ENCODE measurements around the gene PTGER3.
A peak's percentile ranks its signal among the peaks of the same experiment; 100 is the strongest.

The PTGER3 gene

DNA sequence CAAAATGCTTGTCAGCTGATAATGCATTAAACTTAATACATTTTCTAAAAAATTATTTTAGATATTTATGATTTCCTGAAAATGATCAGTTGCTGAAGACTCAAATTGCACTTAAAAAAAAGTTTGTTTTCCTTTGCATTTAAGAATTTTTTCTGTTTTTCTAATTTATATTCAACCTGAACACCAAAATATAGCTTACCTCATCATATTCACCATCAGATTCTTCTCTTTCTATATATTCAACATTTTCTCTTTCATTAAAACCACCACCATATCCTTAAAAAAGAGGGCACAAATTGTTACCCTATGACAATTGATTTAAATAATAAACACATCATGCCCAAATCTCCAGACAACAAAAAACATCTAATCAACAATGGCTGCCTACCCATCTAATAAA lies 24.7 kb upstream of the PTGER3 start:
- no peak overlapping the region for H3K27ac Mint-ChIP-seq
- H3K4me3 Mint-ChIP-seq: no peak overlapping the region
- H3K4me1 Mint-ChIP-seq (ENCODE audit: low read depth): peaks cover 44% of the 10 kb centered on the region
- no peaks in the 10 kb centered on the region for H3K27me3 Mint-ChIP-seq (ENCODE audit: low read depth)
- H3K36me3 Mint-ChIP-seq (ENCODE audit: low read depth): peaks cover 60% of the 10 kb centered on the region
- H3K9me3 Mint-ChIP-seq: no peaks in the 10 kb centered on the region

GRCh38 chr1:71071720-71072119 lies 24.1 kb upstream of the PTGER3 start:
- H3K4me3 Mint-ChIP-seq: no peak overlapping the region
- H3K27ac Mint-ChIP-seq: no peak overlapping the region
- peaks cover 44% of the 10 kb centered on the region for H3K4me1 Mint-ChIP-seq (ENCODE audit: low read depth)
- no peaks in the 10 kb centered on the region for H3K27me3 Mint-ChIP-seq (ENCODE audit: low read depth)
- H3K9me3 Mint-ChIP-seq: no peaks in the 10 kb centered on the region
- peaks cover 60% of the 10 kb centered on the region for H3K36me3 Mint-ChIP-seq (ENCODE audit: low read depth)

DNA sequence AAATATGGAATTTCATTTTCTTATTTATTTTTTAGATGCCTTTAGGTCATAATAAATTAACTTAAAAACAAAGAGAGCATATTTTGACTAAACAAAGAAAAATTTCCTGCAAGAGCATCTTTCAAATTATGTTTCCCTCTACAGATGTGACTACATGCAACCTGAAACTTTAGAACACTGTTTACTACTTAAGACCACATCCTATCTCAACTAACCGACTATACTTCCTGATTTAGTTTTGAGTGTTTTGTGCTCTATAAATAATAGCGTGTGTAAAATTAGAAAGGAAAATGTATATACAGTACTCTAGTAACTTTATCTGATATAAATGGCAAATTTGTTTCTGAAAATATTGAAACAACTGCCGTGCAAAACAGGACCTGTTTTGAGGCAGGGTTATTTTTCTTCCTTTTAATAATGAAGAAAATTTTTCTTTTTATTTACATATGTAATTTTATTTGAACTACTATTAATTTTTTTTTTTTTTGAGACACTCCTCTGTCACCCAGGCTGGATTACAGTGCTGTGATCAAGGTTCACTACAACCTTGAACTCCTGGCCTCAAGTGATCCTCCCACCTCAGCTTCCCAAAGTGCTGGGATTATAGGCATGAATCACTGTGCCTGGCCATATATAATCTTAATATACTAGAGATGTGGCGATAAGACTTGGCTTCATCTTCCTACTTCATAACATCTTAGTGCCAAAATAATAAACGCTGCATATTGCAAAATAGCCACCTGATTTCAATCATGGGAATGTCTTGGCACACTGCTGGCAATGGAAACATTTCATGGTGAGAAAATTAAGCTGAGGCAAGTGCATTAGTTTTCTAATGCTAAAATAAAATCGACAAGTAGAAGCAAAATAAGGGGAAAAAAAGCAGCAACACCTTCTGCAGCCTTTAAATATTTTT lies 21.0 kb upstream of the PTGER3 start:
- Mint-ChIP-seq H3K4me3 (peak overlapping the region; percentile 30), H3K36me3 (ENCODE audit: low read depth) (peaks cover 55% of the 10 kb centered on the region), H3K4me1 (ENCODE audit: low read depth) (peaks cover 30% of the 10 kb centered on the region), H3K9me3 (no peaks in the 10 kb centered on the region), H3K27me3 (ENCODE audit: low read depth) (no peaks in the 10 kb centered on the region), H3K27ac (peak overlapping the region; percentile 81)

DNA sequence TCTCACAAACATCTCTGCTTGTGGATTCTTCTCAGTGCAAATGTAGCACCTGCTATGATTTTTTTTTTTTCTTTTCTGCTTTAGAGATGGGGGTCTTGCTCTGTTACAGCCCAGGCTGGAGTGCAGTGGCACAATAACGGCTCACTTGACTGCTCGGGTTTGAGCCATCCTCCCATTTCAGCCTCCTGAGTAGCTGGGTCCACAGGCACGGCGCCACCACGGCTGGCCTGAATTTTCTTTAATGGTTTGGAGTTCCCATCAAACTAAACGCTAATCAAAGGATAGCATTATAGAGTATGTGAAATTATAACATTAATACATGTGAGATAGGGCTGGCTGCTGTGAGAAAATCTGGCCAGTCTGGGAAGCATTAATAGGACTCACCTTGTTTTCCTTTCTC lies 7.2 kb upstream of the PTGER3 start:
- peaks cover 13% of the 10 kb centered on the region for H3K36me3 Mint-ChIP-seq (ENCODE audit: low read depth)
- peaks cover 17% of the 10 kb centered on the region for H3K27me3 Mint-ChIP-seq (ENCODE audit: low read depth)
- no peaks in the 10 kb centered on the region for H3K9me3 Mint-ChIP-seq
- no peak overlapping the region for H3K4me3 Mint-ChIP-seq
- H3K4me1 Mint-ChIP-seq (ENCODE audit: low read depth): peaks cover 2% of the 10 kb centered on the region
- no peak overlapping the region for H3K27ac Mint-ChIP-seq

DNA sequence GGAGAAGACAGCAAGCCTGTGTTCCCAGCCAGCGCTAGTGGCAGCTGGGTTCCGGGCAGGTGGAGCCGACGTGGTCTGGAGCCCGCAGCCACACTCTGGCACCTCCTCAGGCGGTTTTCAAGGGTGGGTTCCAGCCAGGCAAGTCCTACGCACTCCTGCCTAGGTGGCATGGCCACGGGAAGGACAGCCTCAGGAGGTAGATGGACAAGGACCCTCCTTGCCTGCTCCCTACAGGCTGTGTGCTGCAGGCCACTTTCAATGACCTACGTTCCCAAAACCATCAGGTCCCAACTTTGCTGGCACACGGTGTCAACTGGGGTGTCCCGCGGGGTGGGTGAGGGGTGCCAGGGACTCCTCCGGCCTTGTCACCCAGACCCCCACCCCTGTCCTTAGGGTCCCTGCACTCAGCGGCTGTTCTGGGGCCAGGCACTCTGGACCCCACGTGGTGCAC lies 6.7 kb upstream of the PTGER3 start:
- Mint-ChIP-seq H3K4me3 (no peak overlapping the region), H3K4me1 (ENCODE audit: low read depth) (peaks cover 3% of the 10 kb centered on the region), H3K27ac (no peak overlapping the region), H3K36me3 (ENCODE audit: low read depth) (peaks cover 11% of the 10 kb centered on the region), H3K27me3 (ENCODE audit: low read depth) (peaks cover 20% of the 10 kb centered on the region), H3K9me3 (no peaks in the 10 kb centered on the region)

- H3K27me3 Mint-ChIP-seq (ENCODE audit: low read depth): peaks cover 25% of the 10 kb centered on the region
- peaks cover 7% of the 10 kb centered on the region for H3K36me3 Mint-ChIP-seq (ENCODE audit: low read depth)
- H3K9me3 Mint-ChIP-seq: no peaks in the 10 kb centered on the region
- no peak overlapping the region for H3K4me3 Mint-ChIP-seq
- H3K27ac Mint-ChIP-seq: no peak overlapping the region
- H3K4me1 Mint-ChIP-seq (ENCODE audit: low read depth): peaks cover 3% of the 10 kb centered on the region
Measured at GRCh38 chr1:71053758-71054157, 6.1 kb upstream of the PTGER3 start.

DNA sequence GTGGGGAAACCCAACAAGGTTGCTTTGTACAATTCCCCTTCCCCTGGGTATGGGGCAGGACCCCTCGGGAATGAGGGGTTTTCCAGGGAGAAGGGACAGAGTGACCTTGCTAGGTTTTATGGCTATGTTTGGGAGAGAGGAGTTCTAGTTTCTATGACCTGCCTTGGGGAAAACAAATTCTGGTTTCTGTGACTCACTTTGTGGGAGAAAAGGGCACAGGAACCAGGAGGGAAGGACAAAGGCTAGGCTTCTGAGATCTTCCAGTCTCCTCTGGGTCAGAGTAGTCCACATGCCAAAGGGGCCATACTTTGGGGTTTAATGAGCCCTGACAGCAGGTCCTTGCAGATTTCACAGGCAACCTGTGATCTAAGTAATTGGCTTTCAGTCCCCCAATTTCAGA lies 5.5 kb upstream of the PTGER3 start:
- H3K27ac Mint-ChIP-seq: no peak overlapping the region
- H3K4me1 Mint-ChIP-seq (ENCODE audit: low read depth): peaks cover 4% of the 10 kb centered on the region
- peaks cover 31% of the 10 kb centered on the region for H3K27me3 Mint-ChIP-seq (ENCODE audit: low read depth)
- no peaks in the 10 kb centered on the region for H3K9me3 Mint-ChIP-seq
- H3K36me3 Mint-ChIP-seq (ENCODE audit: low read depth): peaks cover 4% of the 10 kb centered on the region
- no peak overlapping the region for H3K4me3 Mint-ChIP-seq

GRCh38 chr1:71049951-71050598 lies 2.5 kb upstream of the PTGER3 start:
- Mint-ChIP-seq H3K27me3 (ENCODE audit: low read depth) (peaks cover 60% of the 10 kb centered on the region), H3K27ac (no peak overlapping the region), H3K4me3 (peak overlapping the region; percentile 21), H3K9me3 (no peaks in the 10 kb centered on the region), H3K4me1 (ENCODE audit: low read depth) (peaks cover 17% of the 10 kb centered on the region), H3K36me3 (ENCODE audit: low read depth) (peaks cover 2% of the 10 kb centered on the region)

DNA sequence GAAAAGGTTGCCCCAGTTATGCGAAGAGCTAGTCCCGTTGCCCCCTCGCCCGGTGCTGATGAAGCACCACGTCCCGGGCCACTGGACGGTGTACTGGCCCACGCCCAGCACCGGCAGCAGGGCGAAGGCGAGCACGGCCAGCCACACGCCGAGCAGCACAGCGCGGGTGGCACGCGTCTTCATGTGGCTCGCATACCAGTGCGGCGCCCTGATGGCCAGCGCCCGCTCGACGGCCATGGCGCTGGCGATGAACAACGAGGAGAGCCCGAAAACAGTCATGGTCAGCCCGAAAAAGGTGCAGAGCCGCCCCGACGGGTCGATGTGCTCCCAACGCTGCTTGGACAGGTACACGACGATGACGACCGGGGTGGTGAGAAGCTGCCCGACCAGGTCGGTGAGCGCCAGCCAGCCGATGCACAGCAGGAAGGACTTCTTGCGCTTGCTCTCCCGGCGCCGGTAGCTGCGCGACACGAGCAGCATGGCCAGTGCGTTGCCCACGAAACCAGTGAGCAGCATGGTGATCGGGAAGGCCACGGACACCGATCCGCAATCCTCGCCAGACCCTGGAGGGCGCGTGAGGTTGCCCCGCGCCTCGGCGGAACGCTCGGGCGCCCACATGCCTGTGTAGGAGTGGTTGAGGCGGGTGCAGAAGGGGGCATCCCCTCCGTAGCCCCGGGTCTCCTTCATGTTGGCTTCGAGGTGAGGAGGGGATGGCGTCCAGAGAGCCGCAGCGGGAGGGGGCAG lies 553 bp downstream of the PTGER3 start:
- Mint-ChIP-seq H3K27ac (no peak overlapping the region), H3K9me3 (no peaks in the 10 kb centered on the region), H3K4me3 (peak overlapping the region; percentile 83), H3K4me1 (ENCODE audit: low read depth) (peaks cover 17% of the 10 kb centered on the region), H3K36me3 (ENCODE audit: low read depth) (peaks cover 2% of the 10 kb centered on the region), H3K27me3 (ENCODE audit: low read depth) (peaks cover 62% of the 10 kb centered on the region)

- H3K27me3 Mint-ChIP-seq (ENCODE audit: low read depth): peaks cover 60% of the 10 kb centered on the region
- H3K27ac Mint-ChIP-seq: no peak overlapping the region
- H3K9me3 Mint-ChIP-seq: no peaks in the 10 kb centered on the region
- peaks cover 2% of the 10 kb centered on the region for H3K36me3 Mint-ChIP-seq (ENCODE audit: low read depth)
- H3K4me1 Mint-ChIP-seq (ENCODE audit: low read depth): peaks cover 17% of the 10 kb centered on the region
- H3K4me3 Mint-ChIP-seq: peak overlapping the region; percentile 66
Measured at GRCh38 chr1:71045463-71046028, 2.1 kb downstream of the PTGER3 start.

GRCh38 chr1:71044833-71045232 lies 2.8 kb downstream of the PTGER3 start:
- Mint-ChIP-seq H3K27me3 (ENCODE audit: low read depth) (peaks cover 57% of the 10 kb centered on the region), H3K36me3 (ENCODE audit: low read depth) (peaks cover under 1% of the 10 kb centered on the region), H3K4me3 (peak overlapping the region; percentile 35), H3K9me3 (no peaks in the 10 kb centered on the region), H3K27ac (no peak overlapping the region), H3K4me1 (ENCODE audit: low read depth) (peaks cover 15% of the 10 kb centered on the region)

DNA sequence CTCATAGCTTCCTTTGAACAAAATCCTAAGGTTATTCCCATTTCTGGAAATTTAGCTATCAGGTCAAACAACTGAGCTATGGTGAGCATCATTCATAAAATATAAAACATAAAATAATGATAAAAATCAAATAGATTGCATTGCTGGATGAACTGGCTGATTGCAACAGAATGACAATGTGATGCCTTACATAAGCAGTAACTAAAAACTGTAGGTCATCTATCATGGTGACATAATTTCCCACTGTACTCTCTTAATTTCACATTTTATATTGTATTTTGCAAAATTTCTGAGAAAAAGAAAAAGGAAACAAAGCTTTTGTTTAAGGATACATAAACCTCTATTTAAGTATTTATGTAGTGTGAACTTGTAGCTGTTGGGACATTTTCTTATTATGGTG lies 4.6 kb downstream of the PTGER3 start:
- no peaks in the 10 kb centered on the region for H3K36me3 Mint-ChIP-seq (ENCODE audit: low read depth)
- H3K4me3 Mint-ChIP-seq: no peak overlapping the region
- H3K4me1 Mint-ChIP-seq (ENCODE audit: low read depth): peaks cover 11% of the 10 kb centered on the region
- no peak overlapping the region for H3K27ac Mint-ChIP-seq
- no peaks in the 10 kb centered on the region for H3K9me3 Mint-ChIP-seq
- peaks cover 46% of the 10 kb centered on the region for H3K27me3 Mint-ChIP-seq (ENCODE audit: low read depth)

- peaks cover 36% of the 10 kb centered on the region for H3K27me3 Mint-ChIP-seq (ENCODE audit: low read depth)
- H3K9me3 Mint-ChIP-seq: no peaks in the 10 kb centered on the region
- no peaks in the 10 kb centered on the region for H3K36me3 Mint-ChIP-seq (ENCODE audit: low read depth)
- H3K4me3 Mint-ChIP-seq: no peak overlapping the region
- peaks cover 4% of the 10 kb centered on the region for H3K4me1 Mint-ChIP-seq (ENCODE audit: low read depth)
- no peak overlapping the region for H3K27ac Mint-ChIP-seq
Measured at GRCh38 chr1:71041806-71042205, 5.8 kb downstream of the PTGER3 start.

- Mint-ChIP-seq H3K27me3 (ENCODE audit: low read depth) (peaks cover 24% of the 10 kb centered on the region), H3K9me3 (no peaks in the 10 kb centered on the region), H3K4me3 (no peak overlapping the region), H3K36me3 (ENCODE audit: low read depth) (no peaks in the 10 kb centered on the region), H3K27ac (no peak overlapping the region), H3K4me1 (ENCODE audit: low read depth) (no peaks in the 10 kb centered on the region)
Measured at GRCh38 chr1:71039661-71040262, 7.9 kb downstream of the PTGER3 start.
